Activated gamma-delta T cell treated with anti-CD3 and anti-CD28 coated beads, Interleukin-2, amount 50 U/mL, for 16 hours (primary cell): ENCODE measurements around the gene SLC35D1.
"Not testable (repeated sequence)": the region's sequence is repeated elsewhere in the genome, so short reads cannot be mapped to it uniquely, and the experiment has no call there.

Source experiments
- DNase-seq: peaks from one replicate; pipeline ENCODE4 v3.0.0-alpha.2; 2020; ENCODE audit warnings: low read depth

SLC35D1 gene

GRCh38 chr1:67053785-67054772 lies at the start of gene SLC35D1:
TSS of gene SLC35D1 (minus strand) at chr1:67054148. CDS start at chr1:67054013, 135 bp downstream.
- peak; percentile 68 for DNase-seq

DNA sequence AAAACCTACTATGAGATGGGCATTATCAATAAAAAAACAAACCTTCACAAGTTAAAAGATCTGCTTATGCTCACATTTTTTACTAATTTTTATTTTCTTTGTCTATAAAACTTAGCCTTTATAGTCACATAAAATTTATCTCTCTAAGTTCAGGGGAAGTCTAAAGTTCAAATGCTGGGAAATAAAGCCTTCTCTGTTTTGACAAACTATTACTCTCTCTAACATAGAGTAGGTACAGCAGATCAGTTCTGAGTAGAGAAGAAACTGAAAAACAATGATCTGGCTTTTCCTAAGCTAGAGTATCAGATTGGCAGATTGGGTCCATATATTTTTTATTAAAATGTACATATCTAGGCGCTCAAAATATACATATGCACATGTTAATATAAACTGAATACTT lies 49.6 kb upstream of the SLC35D1 start:
- DNase-seq: no peak

- no peak for DNase-seq
Measured at GRCh38 chr1:67100833-67101232, 46.9 kb upstream of the SLC35D1 start.

DNA sequence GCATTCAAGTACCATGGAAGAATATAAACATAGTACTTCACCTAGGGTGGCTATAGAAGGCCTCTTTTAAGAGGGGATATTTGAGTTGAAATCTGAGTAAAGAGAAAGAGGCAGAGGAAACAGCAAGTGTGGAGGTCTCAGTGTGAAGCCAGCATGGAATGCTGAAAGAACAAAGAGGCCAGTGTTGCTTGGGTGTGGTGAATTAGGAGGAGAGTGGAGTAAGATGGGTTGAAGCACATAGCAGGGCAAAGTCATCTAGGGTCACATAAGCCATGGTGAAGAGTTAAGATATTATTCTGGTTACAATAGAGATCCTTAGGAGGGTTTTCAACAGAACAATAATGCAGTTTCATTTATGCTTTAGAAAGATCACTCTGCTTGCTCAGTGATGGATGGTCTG lies 43.4 kb upstream of the SLC35D1 start:
- DNase-seq: no peak

DNA sequence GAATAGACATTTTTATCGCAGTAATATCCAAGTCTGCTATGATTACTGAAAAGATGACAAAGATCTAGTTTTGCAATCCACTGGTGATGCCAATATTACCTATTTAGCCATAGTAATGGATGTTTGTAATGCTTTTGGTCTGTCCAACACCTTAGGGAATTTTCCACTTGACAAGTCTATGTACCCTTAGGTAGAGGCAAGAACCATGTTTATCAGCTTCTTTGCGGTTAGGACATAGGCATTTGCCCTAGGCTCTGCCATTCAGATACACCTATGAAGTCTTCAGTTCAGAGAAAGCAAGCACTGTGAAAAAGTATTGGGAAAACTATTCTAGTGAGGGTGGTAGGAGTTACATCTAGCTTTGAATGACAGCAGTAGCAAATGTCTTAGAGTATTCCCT lies 40.2 kb upstream of the SLC35D1 start:
- DNase-seq: no peak

- no peak for DNase-seq
Measured at GRCh38 chr1:67089685-67090208, 35.8 kb upstream of the SLC35D1 start.

- no peak for DNase-seq
Measured at GRCh38 chr1:67088440-67088839, 34.5 kb upstream of the SLC35D1 start.

GRCh38 chr1:67085326-67085725 lies 31.4 kb upstream of the SLC35D1 start:
- no peak for DNase-seq

DNA sequence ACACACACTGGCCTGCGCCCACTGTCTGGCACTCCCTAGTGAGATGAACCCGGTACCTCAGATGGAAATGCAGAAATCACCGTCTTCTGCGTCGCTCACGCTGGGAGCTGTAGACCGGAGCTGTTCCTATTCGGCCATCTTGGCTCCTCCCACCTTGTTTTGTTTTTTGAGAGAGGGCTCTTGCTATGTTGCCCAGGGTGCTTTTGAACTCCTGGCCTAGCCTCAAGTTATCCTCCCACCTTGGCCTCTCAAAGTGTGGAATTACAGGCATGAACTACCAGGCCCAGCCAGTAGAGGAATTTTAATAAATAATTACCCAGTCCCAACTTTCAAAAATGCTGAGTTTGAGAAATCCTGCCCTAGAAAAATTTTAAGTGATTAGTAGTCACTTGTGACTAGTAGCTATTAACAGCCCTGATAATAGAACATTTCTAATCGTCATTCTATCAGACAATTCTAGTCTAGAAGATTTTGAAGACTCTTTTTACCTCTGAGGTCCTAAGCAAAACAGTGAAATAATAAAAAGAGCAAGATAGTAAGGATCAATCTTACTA lies 30.9 kb upstream of the SLC35D1 start:
- DNase-seq: no peak

- DNase-seq: no peak
Measured at GRCh38 chr1:67078291-67078690, 24.3 kb upstream of the SLC35D1 start.

- no peak for DNase-seq
Measured at GRCh38 chr1:67077593-67077992, 23.6 kb upstream of the SLC35D1 start.

GRCh38 chr1:67072749-67073148 lies 18.8 kb upstream of the SLC35D1 start:
- no peak for DNase-seq

- not testable (repeated sequence) for DNase-seq
Measured at GRCh38 chr1:67067655-67068054, 13.7 kb upstream of the SLC35D1 start.

DNA sequence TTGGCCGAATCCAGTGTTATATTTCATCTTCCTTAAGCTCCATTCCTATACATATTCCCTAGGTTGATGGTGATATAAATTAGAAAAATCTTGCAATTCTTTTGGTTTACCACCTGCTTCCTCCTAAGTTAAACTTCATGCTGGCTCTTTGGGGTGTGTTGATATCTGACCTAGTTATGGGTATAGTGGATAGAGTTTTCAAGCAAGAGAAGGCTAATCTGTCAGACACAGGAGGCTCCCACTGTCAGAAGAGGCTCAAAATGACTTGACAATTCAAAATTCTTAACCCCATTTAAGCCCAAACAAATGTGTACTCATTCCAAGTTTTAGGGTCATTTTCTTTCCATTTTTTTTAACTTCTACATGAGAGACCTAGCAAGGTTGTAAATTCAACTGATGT lies 8.5 kb upstream of the SLC35D1 start:
- DNase-seq: no peak

DNA sequence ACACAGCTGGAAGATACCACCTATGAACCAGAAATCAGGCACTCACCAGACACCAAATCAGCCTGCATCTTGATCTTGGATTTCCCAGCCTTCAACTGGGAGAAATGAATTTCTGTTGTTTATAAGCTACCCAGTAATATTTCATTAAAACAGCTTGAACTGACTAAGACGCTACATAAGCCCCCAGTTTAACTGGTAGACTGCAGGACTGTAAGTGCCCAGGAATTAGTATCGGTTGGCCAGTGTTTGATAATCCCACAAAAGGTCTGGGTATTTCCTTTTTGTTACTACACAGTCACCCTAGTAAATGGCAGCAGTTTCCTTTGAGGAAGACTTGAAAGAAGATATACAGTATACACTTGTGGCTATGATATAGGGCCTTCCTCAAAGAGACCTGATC lies 7.3 kb upstream of the SLC35D1 start:
- no peak for DNase-seq

- DNase-seq: no peak
Measured at GRCh38 chr1:67060811-67061218, 6.9 kb upstream of the SLC35D1 start.

GRCh38 chr1:67059346-67059745 lies 5.4 kb upstream of the SLC35D1 start:
- DNase-seq: no peak

- no peak for DNase-seq
Measured at GRCh38 chr1:67058761-67059160, 4.8 kb upstream of the SLC35D1 start.

- no peak for DNase-seq
Measured at GRCh38 chr1:67058242-67058641, 4.3 kb upstream of the SLC35D1 start.

DNA sequence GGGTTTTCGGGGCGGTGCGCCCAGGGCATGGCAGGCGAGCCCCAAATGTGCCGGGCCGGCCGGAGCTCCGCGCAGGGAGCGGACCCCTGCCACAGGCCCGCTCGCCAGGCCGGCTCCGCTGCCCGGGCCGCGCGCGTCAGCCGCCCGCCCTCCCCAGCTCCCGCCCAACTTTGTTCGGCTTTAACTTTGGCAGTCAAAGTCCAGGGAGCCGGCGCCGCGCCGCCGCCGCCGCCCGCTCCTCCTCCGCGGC lies 488 bp downstream of the SLC35D1 start:
- DNase-seq: no peak

GRCh38 chr1:67052741-67053534 lies 1.0 kb downstream of the SLC35D1 start:
- DNase-seq: peak; percentile 14

- no peak for DNase-seq
Measured at GRCh38 chr1:67051196-67051595, 2.8 kb downstream of the SLC35D1 start.
